ENCODE results near the gene LACRT.
"Not testable (repeated sequence)": the region's sequence is repeated elsewhere in the genome, so short reads cannot be mapped to it uniquely, and the experiment has no call there.

Gene LACRT

DNA sequence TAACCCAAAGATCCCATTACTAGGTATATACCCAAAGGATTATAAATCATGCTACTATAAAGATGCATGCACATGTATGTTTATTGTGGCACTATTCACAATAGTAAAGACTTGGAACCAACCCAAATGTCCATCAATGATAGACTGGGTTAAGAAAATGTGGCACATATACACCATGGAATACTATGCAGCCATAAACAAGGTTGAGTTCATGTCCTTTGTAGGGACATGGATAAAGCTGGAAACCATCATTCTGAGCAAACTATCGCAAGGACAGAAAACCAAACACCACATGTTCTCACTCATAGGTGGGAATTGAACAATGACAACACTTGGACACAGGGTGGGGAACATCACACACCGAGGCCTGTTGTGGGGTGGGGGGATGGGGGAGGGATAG lies 4.4 kb upstream of the LACRT start:
- DNase-seq: not testable (repeated sequence)

DNA sequence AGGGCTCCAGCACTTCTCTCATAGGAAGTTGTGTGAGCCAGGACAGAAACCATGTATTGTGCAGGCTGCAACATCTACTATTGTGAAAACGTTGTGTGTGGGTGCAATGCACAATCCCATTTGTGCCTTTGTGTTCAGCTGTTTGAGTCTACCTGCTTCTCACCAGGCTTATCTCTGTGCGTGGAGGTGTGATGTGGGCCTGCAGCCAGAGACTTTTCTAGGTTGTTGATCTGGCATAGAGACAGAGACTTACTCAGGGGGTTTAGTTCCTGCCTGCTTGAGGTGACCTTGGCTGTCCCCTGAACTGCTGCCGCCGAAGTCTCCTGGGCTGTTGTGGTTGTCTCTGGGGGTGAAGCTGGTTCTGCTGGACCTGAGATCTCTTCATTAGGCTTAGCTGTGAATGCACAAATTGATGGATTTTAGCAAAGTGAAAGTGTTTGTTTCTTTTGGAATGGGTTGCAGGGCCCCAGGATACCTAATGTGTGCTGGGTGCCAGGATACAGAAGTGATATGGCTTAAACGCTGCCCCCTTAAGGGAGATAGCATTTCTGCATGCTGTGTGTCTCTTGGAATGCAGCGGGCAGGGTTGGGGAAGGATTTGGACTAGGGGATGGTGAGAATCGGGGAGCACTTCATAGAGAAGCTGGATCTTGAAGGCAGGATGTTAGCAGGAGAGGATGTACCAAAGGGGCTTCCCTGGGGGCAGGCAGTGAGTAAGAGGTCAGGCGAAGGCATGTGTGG lies 2.5 kb downstream of the LACRT start:
- peak in 1 of 51 donors; percentile 56 for DNase-seq

DNA sequence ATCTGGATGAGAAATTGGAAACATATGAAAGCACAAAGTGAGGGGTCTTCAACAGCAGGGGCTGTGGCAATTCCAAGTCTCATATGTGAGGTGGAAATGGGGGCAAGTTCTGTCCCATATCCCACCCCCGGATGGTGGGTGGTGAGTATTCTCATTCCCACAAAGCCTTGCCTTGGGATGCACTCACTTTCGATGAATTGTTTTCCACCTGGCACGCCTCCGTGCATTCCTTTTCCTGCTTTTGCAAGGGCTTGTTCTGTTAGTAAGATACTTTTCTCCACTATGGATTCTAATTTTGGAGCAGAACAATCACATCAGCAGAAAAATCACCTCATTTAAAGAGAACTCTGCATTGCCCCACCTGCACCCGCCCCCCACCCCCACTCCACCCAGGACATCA lies 3.1 kb downstream of the LACRT start:
- peak in 1 of 51 donors; percentile 56 for DNase-seq

DNA sequence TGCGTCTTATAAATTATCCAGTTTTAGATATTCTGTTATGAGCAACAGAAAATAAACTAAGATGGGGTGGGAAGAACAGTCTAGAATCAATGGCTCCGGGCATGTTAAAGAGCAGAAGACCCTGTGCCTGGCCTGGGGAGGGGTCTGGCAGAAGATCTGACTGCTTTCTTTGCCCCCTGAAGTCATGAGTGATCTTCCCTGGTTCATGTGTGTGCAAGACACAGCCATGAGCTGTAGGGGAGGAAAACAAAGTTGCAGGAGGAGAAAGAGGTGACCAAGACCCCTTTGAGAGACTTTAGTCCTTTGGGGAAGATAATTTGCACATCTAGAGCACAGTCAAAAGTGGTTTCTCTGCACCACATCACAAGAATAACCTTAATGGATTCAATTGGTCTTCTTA lies 4.8 kb downstream of the LACRT start:
- DNase-seq: no peak

DNA sequence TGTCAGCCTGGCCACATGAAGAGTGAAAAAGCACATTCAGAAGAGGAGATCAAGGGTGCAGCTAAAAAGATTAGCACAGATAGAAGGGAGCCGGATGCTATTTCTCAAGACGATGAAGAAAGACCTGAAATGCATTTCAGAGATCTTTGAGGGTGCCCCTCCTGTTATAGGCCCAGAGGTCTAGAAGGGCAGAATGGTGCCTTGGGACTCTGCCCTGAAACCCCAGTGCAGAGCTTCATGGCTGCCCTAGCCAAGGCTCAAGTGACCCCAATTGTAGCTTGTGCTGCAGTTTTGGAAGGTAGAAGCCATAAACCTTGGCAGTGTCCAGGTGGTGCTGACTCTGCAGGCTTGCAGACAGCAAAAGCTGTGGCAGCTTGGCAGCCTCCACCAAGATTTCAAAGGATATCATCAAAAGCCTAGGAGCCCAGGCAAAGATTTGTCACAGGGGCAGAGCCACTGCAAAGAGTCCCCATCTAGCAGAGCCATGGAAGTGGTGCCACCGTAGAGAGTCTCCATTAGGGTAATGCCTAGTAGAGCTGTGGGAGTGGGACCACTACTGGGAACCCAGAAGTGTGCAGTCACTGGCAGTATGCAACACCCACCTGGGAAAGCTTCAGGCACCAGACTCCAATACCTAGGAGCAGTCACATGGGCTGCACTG lies 6.4 kb downstream of the LACRT start:
- DNase-seq: no peak

DNA sequence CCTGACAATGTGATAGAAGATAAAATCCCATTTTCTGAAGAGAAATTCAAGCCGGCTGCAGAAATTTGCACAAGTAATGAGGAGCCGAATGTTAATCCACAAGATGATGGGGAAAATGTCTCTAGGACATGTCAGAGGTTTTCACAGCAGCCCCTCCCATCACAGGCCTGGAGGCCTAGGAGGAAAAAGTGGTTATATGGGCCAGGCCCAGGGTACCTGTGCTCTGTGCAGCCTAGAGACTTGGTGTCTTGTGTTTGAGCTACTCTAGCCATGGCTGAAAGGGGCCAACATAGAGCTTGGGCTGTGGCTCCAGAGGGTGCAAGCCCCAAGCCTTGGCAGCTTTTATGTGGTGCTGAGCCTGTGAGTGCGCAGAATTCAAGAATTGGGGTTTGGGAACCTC lies 7.4 kb downstream of the LACRT start:
- no peak for DNase-seq

DNA sequence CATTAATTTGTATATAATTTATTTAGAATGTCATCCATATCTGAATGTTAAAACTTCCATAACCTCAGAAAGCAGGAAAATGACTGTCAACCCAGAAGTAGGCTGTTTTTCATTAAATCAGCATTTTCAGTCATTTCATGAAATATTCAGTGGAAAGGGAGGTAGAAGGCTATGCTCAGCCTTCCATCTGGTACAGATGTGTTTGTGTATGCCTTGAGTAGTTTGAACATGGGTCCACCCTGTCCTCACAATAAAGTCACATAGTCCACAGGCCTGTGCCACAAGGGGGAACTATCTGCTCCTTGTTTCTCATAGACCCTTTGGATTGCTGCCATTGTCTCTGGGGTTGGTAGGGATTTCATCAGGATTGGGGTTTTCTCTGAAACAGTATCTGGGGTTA lies 9.1 kb downstream of the LACRT start:
- no peak for DNase-seq

DNA sequence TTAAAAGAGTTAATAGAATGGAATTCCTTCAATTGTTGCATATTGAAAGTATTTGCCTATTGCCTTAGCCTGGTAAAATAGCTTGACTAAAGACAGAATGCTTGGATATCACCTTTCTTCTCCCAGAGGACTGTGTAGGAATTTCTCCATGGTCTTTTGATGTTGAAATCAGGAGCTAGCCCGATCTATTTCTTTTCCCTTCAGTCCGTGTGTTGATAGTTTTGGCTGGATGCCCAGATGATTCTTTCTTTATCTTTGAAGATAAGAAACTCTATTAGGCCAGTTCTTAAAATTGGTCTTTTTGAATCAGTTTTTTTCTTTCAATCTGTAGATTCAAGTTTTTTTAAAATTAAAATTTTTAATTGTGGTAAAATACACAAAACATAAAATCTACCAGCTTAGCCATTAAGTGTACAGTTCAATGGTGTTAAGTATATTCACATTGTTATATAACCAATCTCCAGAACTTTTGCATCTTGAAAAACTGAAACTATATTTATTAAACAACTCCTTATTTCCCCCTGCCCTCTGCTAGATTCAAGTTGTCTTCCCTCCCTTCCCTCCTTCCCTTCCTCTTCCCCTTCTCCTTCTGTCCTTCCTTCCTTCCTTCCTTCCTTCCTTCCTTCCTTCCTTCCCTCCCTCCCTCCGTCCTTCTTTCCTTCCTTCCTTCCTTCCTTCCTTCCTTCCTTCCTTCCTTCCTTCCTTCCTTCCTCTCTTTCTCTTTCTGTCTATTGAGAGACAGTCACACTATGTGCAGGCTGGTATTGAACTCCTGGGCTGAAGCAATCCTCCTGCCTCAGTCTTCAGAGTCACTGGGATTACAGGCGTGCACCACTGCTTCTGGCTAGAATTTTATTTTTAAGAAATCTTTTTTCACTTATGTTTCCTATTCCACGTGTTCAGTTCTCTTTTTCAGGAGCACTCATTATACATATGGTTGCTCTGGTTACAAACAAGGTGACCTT lies 10.1 kb downstream of the LACRT start:
- no peak for DNase-seq

DNA sequence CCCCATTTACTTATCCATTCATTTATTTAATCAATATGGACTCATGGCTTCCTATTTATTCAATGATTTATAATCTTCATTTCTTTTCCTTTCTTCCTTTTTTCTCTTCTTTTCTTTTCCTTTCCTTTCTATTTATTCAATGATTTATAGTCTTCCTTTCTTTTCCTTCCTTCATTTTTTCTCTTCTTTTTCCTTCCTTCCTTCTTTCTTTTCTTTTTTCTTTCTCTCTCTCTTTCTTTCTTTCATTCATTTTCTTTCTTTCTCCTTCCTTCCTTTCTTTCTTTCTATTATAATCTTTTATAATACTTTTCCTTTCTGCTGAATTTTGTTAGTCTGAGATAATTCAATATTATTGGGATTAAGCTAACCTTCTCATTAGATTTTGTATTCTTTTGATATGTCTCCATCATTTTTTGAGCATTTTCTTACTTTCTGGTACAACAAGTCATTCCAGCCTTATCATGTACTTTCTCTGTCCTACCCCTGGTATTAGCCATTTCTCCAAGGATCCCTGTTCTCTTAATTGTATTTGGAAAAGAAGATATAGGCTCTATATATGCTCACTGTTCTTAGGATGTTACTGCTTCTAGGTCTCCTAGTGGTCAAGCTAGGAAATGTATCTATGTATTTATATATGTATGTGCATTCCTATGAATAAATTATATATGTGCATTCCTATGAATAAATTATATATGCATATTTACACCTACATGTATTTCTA lies 12.1 kb downstream of the LACRT start:
- DNase-seq: no peak

DNA sequence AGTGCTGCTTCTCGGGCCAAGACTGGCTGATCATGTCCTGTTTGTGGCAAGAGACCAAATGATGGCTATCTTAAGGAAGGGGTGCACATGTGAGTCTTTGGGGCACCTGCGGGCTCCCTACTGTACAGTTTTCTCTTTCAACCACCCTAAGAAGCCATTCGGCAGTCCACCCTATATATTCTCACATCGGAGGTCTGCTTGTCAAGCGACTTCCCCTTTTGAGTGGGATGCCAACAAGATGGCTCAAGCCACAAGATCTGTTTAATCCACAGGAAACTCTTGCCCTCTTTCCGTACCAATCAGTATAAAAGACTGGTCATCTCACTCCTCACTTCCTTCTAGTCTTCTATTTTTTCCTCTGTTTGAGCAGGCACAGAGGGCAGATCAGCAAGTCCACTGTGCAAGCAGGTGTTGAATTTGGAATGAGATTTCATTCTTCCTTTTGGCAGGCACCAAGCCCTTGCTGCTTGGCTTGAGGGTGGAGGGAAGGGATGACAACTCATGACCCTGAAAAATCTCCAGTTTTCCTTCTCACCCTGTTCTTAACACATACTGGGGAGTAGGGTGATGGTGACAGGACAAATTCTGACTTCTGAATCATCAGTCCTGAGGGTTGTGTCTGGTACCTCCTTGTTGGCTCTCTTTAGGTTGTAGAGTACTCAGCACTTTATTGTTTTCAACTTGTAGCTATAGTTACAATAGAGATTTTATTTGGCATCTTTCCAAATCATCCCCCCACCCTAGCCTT lies 17.6 kb downstream of the LACRT start:
- DNase-seq: no peak

DNA sequence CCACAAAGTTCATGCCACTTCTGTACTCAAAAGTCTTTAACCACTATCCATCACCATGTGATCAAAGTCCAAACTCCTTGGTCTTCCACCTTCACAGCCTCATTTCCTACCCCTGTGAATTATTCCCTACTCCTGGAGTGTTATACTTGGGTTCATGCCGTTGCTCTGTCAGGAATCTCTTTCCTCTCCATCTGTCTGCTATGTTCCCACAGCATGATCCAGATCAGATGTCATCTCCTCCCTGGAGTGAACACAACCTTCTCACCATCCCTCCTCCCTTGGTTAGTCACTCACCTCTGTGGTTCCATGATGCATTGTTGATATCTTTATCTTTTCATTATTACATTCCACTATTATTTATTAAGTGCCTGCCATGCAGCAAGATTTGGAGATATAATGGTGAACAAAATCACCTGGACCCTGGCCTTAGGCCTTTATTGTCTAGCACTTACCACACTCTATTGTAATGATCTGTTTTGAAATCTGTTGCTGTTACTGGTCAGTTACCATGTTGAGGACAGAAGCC lies 22.4 kb downstream of the LACRT start:
- DNase-seq: no peak

DNA sequence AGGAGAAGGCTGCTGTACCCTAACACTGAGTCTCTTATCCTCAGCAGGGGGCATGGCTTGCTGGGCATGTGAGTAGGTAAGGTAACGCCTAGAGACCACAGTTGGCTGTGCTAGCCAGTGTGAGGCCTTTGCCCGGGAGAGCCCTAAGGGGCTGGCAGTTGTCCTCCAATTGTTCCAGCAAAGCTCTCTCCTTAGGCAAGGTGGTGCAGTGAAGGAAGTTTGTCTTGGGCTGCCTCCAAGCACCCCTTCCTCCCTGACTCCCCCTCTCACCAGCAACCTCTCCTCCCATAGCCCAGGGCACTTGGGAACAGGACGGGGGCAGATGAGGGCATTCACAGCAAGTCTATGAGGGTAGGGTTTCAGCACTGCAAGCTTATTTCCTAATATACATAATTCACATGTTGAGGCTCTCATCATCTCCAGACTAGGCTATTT lies 23.0 kb downstream of the LACRT start:
- no peak for DNase-seq

DNA sequence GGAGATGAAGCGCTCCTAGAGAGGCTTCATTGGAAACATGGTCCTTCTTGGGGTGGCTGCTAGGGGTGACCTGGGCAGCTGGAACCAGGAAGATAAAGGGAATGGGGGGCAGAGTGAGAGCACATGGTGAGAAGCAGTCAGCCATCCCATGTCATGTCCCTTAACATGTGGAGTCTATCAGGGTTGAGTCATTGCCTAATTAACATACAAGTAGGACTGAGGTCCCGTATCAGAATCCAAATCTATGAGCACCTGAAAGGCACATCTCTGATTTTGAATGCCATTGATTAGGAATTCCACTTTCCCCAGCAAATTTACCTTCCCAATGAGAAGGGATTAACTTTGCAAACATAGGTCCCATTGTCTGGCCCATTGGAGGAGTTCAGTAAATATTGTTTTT lies 25.9 kb downstream of the LACRT start:
- DNase-seq: no peak

DNA sequence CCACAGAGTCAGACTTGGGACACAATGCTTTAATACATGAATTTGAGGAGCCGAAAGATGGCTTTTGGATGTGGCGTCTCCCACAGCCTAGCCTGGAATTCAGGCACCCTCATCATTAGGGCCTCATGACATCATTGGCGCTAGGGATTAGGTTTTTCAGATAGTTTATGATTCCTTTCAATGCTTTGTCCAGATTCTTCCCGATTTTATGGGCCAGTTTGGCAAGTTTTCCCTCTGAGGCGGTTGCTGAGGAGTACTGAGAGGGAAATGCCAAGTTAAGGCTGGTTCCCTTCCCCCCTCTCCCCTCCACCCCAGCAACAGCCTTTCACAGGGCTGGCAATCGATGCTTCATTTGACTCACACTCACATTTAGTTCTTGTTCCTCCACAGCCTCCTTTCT lies 26.5 kb downstream of the LACRT start:
- peak in 2 of 51 donors; percentile 9 to 13 for DNase-seq

DNA sequence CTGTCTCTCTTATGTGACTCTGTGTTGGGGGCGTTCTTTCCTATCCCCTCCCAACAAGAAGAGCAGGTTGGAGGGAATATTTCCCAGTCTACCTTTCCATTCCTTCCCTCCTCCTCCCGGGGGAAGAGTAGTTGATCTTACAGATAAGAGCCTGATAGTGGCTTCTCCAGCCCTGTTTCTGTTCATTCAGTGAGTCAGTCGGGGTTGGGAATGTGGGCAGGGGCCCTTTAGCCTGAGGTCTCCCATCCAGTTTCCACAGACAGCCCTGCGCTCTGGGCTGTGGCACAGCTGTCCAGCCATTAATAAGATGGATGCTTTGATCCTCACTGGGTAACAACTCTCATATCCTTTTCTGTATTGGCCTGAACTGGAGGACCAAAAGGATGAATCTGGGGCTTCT lies 28.1 kb downstream of the LACRT start:
- no peak for DNase-seq

DNA sequence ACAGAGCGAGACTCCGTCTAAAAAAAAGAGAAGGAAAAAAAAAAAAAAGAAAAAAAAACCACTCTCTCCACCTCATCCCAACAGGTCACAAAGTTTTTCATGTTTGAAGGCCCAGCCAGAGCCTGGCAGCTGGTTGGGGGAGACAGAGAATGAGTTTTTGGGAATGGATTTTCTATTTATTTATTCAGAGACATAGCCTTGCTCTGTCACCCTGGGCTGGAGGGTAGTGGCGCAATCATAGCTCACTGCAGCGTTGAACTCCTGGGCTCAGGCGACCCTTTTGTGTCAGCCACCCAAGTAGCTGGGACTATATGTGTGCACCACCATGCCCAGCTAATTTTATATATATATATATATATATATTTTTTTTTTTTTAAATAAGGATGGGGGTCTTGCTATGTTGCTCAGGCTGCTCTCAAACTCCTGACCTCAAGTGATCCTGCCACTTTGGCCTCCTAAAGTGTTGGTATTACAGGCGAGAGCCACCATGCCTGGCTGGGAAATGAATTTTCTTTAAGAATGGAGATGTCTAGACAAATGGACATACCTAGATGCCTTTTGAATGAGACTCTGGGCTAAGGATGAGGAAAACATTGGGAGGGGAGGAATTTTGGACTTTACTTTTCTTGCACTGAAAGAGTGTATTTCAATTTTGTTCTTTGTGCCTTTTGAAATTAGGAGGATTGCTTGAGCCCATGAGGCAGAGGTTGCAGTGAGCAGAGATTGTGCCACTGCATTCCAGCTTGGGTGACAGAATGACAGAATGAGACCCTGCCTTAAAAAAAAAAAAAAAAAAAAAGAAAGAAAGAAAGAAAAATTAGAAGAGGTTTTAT lies 29.3 kb downstream of the LACRT start:
- DNase-seq: no peak

DNA sequence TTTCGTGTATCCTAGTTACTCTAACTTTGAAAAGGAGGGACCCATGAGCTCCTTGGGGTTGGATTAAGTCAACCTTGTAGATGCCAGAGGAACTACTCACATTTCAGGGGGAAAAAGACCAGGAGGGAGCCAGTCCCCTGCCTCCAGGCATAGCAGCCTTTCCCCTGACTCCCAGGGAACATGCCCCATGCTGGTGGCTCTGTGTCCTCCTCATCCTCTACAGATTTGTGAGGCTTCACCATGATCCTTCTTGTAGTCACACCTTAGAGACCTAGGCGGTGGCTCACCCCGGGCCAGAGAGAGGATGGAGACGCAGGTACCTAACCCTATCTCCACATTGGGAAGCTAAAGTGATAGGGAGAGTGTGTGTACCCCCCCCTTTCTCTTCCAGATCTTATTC lies 30.3 kb downstream of the LACRT start:
- DNase-seq: no peak

DNA sequence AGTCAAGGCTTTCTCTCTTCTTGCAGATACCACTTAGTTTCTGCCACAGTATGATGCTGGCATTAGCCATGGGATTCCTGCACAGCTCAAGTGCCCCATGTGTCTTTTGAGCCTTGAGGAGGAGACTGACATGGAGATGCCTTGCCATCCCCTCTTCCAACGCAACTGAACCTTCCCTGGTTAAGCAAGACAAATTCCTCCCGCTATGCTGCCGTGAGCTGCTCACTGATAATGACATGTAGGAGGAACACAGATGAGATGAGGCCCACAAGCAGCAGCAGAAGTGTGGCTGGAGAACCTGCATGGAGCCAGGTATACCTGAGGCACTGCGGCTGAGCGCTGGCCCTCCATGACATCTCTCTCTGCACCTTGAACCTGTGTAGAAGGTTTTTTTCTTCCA lies 30.8 kb downstream of the LACRT start:
- DNase-seq: no peak

DNA sequence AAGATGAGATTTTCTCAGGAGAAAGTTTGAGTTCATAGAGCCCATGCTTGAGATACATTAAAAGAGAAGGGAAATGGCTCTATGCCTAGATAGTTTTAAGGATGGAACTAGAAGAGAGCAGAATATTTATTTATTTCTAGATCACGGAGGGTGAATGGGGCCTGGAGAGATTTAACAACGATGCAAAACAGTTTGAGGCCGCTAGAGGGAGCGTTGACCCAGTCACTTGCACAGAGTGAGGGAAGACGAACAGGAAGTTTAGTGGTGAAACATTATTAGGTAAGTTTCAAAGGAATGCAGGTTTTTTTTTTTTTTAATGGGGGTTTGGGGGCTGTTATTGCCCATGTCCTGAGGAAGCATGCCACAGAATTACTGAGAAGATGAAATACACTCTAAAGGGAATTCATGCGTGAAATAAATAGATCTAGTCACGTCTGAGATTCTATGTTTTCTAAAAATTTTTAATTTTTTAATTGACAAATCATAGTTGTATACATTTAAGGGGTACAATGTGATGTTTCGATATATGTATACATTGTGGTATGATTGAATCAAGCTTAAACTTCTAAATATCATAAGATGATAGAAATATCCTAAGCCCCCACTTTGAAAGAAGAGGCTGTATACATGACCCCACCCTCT lies 31.4 kb downstream of the LACRT start:
- DNase-seq: peak in 29 of 51 donors; percentile 9 to 80 (median 31)
